Esophagus muscularis mucosa (tissue), 4 donors: Measurements from ENCODE around the gene SMIM21. TPM values are rescaled to one million over a fixed set of nuclear protein-coding genes. Genes with fewer than 3 reads are reported as not detected.

ENCODE experiments used
- DNase-seq: peaks from one replicate; pipeline ENCODE4 v3.0.0-alpha.2; 2017; ENCODE audit errors: extremely low spot score
- H3K27ac ChIP-seq, 4 donors: fragments of 200-600 bp; sonication (generic); replicated peaks in 1 of 4; 1 replicate in 3 of 4; 2 replicates in 1 of 4; pipeline ENCODE4 v1.5.1; 2016 to 2019; ENCODE audit warnings: mild to moderate bottlenecking in 1 of 4
- H3K27me3 ChIP-seq, 4 donors: fragments of 200-600 bp; sonication (generic); one replicate each; pipeline versions ENCODE4 v1.5.1 to v1.6.0; 2016 to 2019
- H3K36me3 ChIP-seq, 4 donors: fragments of 200-600 bp; sonication (generic); one replicate each; pipeline ENCODE4 v1.5.1; 2016 to 2019
- H3K4me1 ChIP-seq, 4 donors: fragments of 200-600 bp; sonication (generic); one replicate each; pipeline ENCODE4 v1.5.1; 2016 to 2019
- H3K4me3 ChIP-seq, 4 donors: fragments of 200-600 bp; sonication (generic); 1 replicate in 2 of 4; 2 replicates in 2 of 4; pipeline ENCODE4 v1.5.1; 2016 to 2019; ENCODE audit warnings: mild to moderate bottlenecking in 4 of 4, moderate library complexity in 1 of 4
- H3K9me3 ChIP-seq, 4 donors: fragments of 200-600 bp; sonication (generic); 1 replicate in 3 of 4; 2 replicates in 1 of 4; pipeline ENCODE4 v1.5.1; 2016 to 2019
- EP300 ChIP-seq: sonication (generic); formaldehyde crosslinking; IDR thresholded peaks from one replicate; pipeline ENCODE4 v1.6.1; 2017; ENCODE audit warnings: antibody characterized with exemption
- POLR2A ChIP-seq: fragments of 450-650 bp; IDR thresholded peaks from one replicate; pipeline ENCODE4 v1.6.1; 2017; ENCODE audit warnings: antibody characterized with exemption, moderate library complexity, mild to moderate bottlenecking, low read depth
- POLR2AphosphoS5 ChIP-seq, 2 donors: sonication (generic); formaldehyde crosslinking; IDR thresholded peaks; one replicate each; pipeline ENCODE4 v1.6.1; 2017; ENCODE audit warnings: antibody characterized with exemption in 2 of 2
- WGBS: methylation state at CpG from one replicate; pipeline ENCODE4 v1.1.5; 2018; 5-methylcytosine and 5-hydroxymethylcytosine counted together
- intact Hi-C: fragments of 100-400 bp; cut with DNase I; formaldehyde crosslinking; loops from one replicate; pipeline ENCODE4 v1.15.1; 2023
- total RNA-seq, 4 donors: library from RNA; depleted of rRNA; stranded (reverse); fragments of >200 nt; gene quantifications; one replicate each; pipeline versions ENCODE4 v1.1.0 to v1.2.1, GENCODE V29; 2016
- TF ChIP-seq, protein P1 (sequence below), 3 experiments: fragments of 200-600 bp in 2 of 3; fragments of 450-650 bp in 1 of 3; sonication (generic) in 2 of 3; IDR thresholded peaks; one replicate each; pipeline ENCODE4 v1.5.1; 2017 to 2019; ENCODE audit warnings: antibody characterized with exemption in 3 of 3, mild to moderate bottlenecking in 2 of 3, moderate library complexity in 1 of 3

The SMIM21 gene
- total RNA-seq, result not detected

DNA sequence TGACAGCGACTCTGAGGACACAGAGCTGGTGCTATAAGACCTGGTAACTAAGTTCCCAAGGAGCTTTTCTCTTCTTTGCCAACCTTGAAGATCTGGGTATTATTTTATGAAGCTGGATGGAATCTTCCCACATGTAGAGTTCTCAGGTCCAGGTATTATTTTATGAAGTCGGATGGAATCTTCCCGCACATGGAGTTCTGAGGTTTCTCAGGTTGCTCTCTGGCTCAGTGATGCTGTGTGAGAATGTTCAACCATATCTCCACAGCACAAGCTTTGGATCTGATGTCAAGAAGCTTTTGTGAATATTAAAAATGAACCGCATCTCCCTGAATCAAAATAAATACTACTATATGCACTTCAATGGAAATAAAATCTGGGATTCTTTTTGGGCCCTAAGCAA, at the start of gene SMIM21:
Gene SMIM21, minus strand, starts transcription at position 101 of the 400 bp plus-strand sequence. CDS start 140 bp downstream, outside the sequence.
- TF ChIP-seq POLR2A (no peak), POLR2AphosphoS5 (IDR thresholded peaks at IDR 0.05) (no peak), EP300 (no peak)
- TF ChIP-seq, protein P1, sequence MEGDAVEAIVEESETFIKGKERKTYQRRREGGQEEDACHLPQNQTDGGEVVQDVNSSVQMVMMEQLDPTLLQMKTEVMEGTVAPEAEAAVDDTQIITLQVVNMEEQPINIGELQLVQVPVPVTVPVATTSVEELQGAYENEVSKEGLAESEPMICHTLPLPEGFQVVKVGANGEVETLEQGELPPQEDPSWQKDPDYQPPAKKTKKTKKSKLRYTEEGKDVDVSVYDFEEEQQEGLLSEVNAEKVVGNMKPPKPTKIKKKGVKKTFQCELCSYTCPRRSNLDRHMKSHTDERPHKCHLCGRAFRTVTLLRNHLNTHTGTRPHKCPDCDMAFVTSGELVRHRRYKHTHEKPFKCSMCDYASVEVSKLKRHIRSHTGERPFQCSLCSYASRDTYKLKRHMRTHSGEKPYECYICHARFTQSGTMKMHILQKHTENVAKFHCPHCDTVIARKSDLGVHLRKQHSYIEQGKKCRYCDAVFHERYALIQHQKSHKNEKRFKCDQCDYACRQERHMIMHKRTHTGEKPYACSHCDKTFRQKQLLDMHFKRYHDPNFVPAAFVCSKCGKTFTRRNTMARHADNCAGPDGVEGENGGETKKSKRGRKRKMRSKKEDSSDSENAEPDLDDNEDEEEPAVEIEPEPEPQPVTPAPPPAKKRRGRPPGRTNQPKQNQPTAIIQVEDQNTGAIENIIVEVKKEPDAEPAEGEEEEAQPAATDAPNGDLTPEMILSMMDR (IDR thresholded peaks at IDR 0.05), result no peak
- no peak within 1 kb of the TSS for H3K27ac ChIP-seq
- H3K36me3 ChIP-seq, result no peaks in the 10 kb centered on the region
- H3K27me3 ChIP-seq, result no peaks in the 10 kb centered on the region
- H3K9me3 ChIP-seq, result no peaks in the 10 kb centered on the region
- no peaks in the 10 kb centered on the region for H3K4me1 ChIP-seq
- no peak for DNase-seq
- H3K4me3 ChIP-seq, result no peak within 1 kb of the TSS
- intact Hi-C loops, result no loop called here
- 98% methylated on average over 4 of the region's 4 CpGs for WGBS

DNA sequence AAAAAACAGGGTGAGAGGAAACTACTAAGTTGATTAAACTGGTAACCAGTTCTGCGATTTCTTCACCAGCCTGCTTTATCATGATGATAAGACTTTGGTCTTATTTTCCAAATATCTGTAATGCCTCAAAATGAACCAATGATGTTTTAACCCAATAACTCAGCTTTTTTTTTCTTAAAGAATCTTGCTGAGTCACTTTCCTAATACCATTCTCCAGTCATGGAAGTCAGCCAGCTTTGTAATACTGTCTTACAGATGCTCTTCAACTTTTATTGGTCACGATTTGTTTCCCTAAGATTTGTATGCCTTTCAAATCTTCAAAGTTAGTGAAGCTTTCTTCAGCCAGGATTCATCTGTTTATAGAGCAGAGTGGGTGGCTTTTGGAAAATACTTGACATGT, 47.7 kb upstream of the SMIM21 start:
- intact Hi-C loops, result loop anchor here (5.0 to 10.0 kb wide), 3 partner anchors 270 to 823 kb away; partner anchors contain the start of gene PTGR3
- Histone ChIP-seq H3K27me3 (no peaks in the 10 kb centered on the region), H3K27ac (peak overlapping the region in 2 of 4 donors; percentile 6 to 8), H3K4me1 (peaks cover 0 to 10% (median 7%) of the 10 kb centered on the region in 4 donors), H3K9me3 (no peaks in the 10 kb centered on the region), H3K4me3 (no peak overlapping the region), H3K36me3 (no peaks in the 10 kb centered on the region)
- TF ChIP-seq, protein P1 (IDR thresholded peaks at IDR 0.05), result no peak
- TF ChIP-seq POLR2AphosphoS5 (IDR thresholded peaks at IDR 0.05), result no peak
- TF ChIP-seq EP300, result no peak
- no peak for TF ChIP-seq POLR2A
- 51% methylated on average over 2 of the region's 2 CpGs for WGBS
- DNase-seq, result no peak

DNA sequence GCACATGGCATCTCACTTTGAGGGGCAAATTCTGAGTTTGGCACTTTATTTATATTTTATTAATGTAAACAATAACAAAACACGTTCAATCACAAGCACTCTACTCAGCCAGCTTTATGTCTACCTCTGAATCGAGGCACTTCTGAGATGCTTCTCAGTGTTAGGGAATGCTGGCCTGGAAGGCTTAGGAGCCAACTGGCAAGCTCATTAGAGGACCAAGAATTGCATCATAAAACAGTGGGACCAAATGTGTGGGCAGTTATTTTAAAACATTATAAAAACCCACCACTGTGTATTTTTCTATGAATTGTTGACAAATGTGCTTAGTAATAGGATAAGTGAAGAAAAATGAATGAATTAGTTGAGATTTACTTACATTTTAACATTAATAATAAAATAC, 46.8 kb upstream of the SMIM21 start:
- DNase-seq, result no peak
- Histone ChIP-seq H3K27ac (no peak overlapping the region), H3K36me3 (no peaks in the 10 kb centered on the region), H3K9me3 (no peaks in the 10 kb centered on the region), H3K27me3 (no peaks in the 10 kb centered on the region), H3K4me3 (no peak overlapping the region), H3K4me1 (peaks cover 0 to 10% (median 7%) of the 10 kb centered on the region in 4 donors)
- TF ChIP-seq POLR2A (no peak), EP300 (no peak), POLR2AphosphoS5 (IDR thresholded peaks at IDR 0.05) (no peak)
- TF ChIP-seq, protein P1 (IDR thresholded peaks at IDR 0.05), result no peak
- intact Hi-C loops, result loop anchor here (10.0 kb wide), 2 partner anchors 270 to 580 kb away; partner anchors contain the start of gene PTGR3
- WGBS, result 60% methylated on average over 2 of the region's 2 CpGs

DNA sequence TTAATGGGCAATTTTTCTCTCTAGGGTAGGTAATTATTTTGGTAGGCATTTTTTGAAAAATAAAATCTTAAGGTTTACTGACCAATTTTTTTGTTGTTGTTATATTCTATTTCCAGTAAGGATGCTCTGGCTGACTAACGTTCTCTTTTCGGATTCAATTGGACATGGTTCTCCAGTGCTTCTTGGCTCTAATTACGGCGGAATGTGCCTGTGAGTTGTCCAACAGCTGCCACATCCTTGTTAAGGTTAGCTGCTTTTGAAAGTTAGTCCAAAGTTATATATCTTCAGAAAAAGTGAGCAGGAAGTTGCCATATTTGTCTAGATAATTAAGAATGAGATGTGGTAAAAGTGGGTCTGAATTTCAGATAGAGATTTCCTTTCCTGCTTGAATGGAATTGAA, 45.8 kb upstream of the SMIM21 start:
- intact Hi-C loops, result loop anchor here (10.0 kb wide), 2 partner anchors 269 to 579 kb away; partner anchors contain the start of gene PTGR3
- no peaks in the 10 kb centered on the region for H3K9me3 ChIP-seq
- peaks cover 0 to 10% (median 7%) of the 10 kb centered on the region in 4 donors for H3K4me1 ChIP-seq
- no peaks in the 10 kb centered on the region for H3K36me3 ChIP-seq
- H3K4me3 ChIP-seq, result no peak overlapping the region
- WGBS, result 81% methylated on average over 4 of the region's 4 CpGs
- DNase-seq, result no peak
- H3K27ac ChIP-seq, result no peak overlapping the region
- no peak for TF ChIP-seq EP300
- TF ChIP-seq, protein P1 (IDR thresholded peaks at IDR 0.05), result no peak
- TF ChIP-seq POLR2A, result no peak
- no peak for TF ChIP-seq POLR2AphosphoS5 (IDR thresholded peaks at IDR 0.05)
- no peaks in the 10 kb centered on the region for H3K27me3 ChIP-seq

DNA sequence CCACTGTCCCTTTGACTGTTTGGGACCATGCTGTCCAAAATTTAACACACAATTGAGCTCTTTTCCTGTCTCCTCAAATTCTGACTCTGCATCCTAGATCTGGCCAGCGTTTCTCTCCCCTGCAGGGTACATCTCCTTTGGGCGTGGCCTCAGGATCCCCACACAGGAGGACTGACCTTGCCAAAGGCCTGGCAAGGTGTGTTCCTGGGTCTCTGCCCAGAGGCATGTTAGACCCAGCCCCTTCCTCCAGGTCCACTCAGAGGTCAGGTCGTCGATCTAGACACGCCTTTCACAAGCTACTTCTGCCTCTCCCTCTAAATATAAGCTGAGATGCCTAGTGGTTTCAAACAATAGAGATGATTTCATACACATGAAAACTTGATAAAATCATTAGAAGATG, 45.4 kb upstream of the SMIM21 start:
- WGBS, result 80% methylated on average over 5 of the region's 5 CpGs
- TF ChIP-seq POLR2A, result no peak
- TF ChIP-seq, protein P1 (IDR thresholded peaks at IDR 0.05), result no peak
- TF ChIP-seq EP300, result no peak
- TF ChIP-seq POLR2AphosphoS5 (IDR thresholded peaks at IDR 0.05), result no peak
- Histone ChIP-seq H3K27me3 (no peaks in the 10 kb centered on the region), H3K27ac (no peak overlapping the region), H3K4me1 (peaks cover 0 to 10% (median 7%) of the 10 kb centered on the region in 4 donors), H3K4me3 (no peak overlapping the region), H3K9me3 (no peaks in the 10 kb centered on the region), H3K36me3 (no peaks in the 10 kb centered on the region)
- DNase-seq, result no peak
- intact Hi-C loops, result loop anchor here (10.0 kb wide), 2 partner anchors 268 to 578 kb away; partner anchors contain the start of gene PTGR3
